Ishikawa (cell line): Measurements from ENCODE around the gene LLGL2.

ENCODE experiments used
- CREB1 ChIP-seq: IDR thresholded peaks from 2 replicates; pipeline ENCODE4 v1.6.1; 2012; ENCODE audit warnings: low read depth
- EGR1 ChIP-seq: IDR thresholded peaks from 2 replicates; pipeline ENCODE4 v1.6.1; 2012
- EP300 ChIP-seq: IDR thresholded peaks from 2 replicates; pipeline ENCODE4 v1.6.1; 2012; ENCODE audit warnings: borderline replicate concordance
- RAD21 ChIP-seq: IDR thresholded peaks from 2 replicates; pipeline ENCODE4 v1.6.1; 2012; ENCODE audit warnings: low read depth
- TAF1 ChIP-seq: IDR thresholded peaks from 2 replicates; pipeline ENCODE4 v1.6.1; 2012; ENCODE audit warnings: low read depth, mild to moderate bottlenecking
- TCF12 ChIP-seq: IDR thresholded peaks from 2 replicates; pipeline ENCODE4 v1.6.1; 2012; ENCODE audit warnings: low read depth
- YY1 ChIP-seq: IDR thresholded peaks from 2 replicates; pipeline ENCODE4 v1.6.1; 2012; ENCODE audit warnings: low read depth
- ZBTB7A ChIP-seq: IDR thresholded peaks from 2 replicates; pipeline ENCODE4 v1.6.1; 2012; ENCODE audit warnings: low read depth
- TF ChIP-seq, protein P1 (sequence below): IDR thresholded peaks from 2 replicates; pipeline ENCODE4 v1.6.1; 2012; ENCODE audit warnings: low read depth, mild to moderate bottlenecking

DNA sequence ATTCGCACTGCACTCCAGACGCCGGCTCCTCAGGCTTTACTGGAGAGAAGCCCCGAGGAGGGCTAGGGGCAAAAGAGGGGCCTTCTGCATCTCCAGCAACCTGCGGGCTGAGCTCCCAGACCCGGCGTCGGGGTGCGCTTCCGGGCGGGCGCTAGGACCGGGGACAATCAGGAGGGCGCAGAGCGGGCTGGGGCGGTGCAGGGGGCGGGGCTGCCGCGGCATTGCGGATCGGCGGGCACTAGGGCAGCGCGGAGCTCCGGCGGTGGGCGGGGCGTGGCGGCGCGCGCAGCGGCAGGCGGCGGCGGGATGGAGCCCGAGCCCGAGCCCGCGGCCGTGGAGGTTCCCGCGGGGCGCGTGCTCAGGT lies 9.3 kb upstream of the LLGL2 start, which contains the start of gene TSEN54:
- no peak for TF ChIP-seq ZBTB7A
- TF ChIP-seq CREB1: no peak
- TF ChIP-seq EP300: no peak
- no peak for TF ChIP-seq EGR1
- TF ChIP-seq TCF12: no peak; the same call in 1 of the 2 replicates
- TF ChIP-seq YY1: no peak; the same call in 1 of the 2 replicates
- TF ChIP-seq RAD21: no peak
- TF ChIP-seq TAF1: no peak
- TF ChIP-seq, protein P1, sequence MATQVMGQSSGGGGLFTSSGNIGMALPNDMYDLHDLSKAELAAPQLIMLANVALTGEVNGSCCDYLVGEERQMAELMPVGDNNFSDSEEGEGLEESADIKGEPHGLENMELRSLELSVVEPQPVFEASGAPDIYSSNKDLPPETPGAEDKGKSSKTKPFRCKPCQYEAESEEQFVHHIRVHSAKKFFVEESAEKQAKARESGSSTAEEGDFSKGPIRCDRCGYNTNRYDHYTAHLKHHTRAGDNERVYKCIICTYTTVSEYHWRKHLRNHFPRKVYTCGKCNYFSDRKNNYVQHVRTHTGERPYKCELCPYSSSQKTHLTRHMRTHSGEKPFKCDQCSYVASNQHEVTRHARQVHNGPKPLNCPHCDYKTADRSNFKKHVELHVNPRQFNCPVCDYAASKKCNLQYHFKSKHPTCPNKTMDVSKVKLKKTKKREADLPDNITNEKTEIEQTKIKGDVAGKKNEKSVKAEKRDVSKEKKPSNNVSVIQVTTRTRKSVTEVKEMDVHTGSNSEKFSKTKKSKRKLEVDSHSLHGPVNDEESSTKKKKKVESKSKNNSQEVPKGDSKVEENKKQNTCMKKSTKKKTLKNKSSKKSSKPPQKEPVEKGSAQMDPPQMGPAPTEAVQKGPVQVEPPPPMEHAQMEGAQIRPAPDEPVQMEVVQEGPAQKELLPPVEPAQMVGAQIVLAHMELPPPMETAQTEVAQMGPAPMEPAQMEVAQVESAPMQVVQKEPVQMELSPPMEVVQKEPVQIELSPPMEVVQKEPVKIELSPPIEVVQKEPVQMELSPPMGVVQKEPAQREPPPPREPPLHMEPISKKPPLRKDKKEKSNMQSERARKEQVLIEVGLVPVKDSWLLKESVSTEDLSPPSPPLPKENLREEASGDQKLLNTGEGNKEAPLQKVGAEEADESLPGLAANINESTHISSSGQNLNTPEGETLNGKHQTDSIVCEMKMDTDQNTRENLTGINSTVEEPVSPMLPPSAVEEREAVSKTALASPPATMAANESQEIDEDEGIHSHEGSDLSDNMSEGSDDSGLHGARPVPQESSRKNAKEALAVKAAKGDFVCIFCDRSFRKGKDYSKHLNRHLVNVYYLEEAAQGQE: no peak
